Endothelial cell of umbilical vein (primary cell): ENCODE results near the gene GRK4.

Source experiments
- CTCF ChIP-seq, 2 donors: IDR thresholded peaks; 1 replicate in 1 of 2; 2 replicates in 1 of 2; pipeline ENCODE4 v1.5.1; 2011; ENCODE audit warnings: low read length in 2 of 2, mild to moderate bottlenecking in 2 of 2, moderate library complexity in 2 of 2, control low read depth in 1 of 2, inconsistent platforms in 1 of 2, low read depth in 1 of 2; ENCODE audit not compliant: insufficient read depth in 1 of 2; ENCODE audit errors: extremely low read depth in 1 of 2
- EZH2 ChIP-seq: IDR thresholded peaks from 2 replicates; pipeline ENCODE4 v1.6.1; 2012; ENCODE audit warnings: borderline replicate concordance, low read depth, mild to moderate bottlenecking, moderate library complexity, low read length, inconsistent platforms; ENCODE audit not compliant: severe bottlenecking
- MYC ChIP-seq: IDR thresholded peaks from one replicate; pipeline ENCODE4 v1.6.1; 2011; ENCODE audit warnings: mild to moderate bottlenecking, low read depth, low read length
- POLR2A ChIP-seq: IDR thresholded peaks from 2 replicates; pipeline ENCODE4 v1.6.1; 2012; ENCODE audit warnings: low read depth, mild to moderate bottlenecking, control low read depth, low read length
- POLR2AphosphoS5 ChIP-seq: IDR thresholded peaks from 2 replicates; pipeline ENCODE4 v1.6.1; 2012; ENCODE audit warnings: low read depth, mild to moderate bottlenecking, control low read depth, low read length, moderate library complexity; ENCODE audit not compliant: insufficient read depth

DNA sequence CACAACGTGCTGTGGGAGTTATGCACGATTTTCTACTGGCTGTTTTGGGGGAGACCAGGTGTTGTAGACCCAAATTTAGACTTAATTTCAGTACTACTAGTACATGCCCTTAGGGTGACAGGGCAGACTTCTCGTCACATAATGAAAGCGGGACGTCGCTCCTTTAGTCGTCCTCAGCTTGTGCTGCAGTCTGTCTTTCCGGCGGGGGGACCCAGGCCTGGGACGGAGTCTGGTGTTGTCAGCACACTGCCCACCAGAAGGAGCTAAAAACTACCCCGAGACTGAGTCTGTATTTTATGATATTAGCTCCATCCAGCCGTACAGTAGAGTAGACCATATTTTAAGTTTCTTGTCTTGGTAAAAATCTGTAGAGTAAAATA, 35.7 kb upstream of the GRK4 start:
- TF ChIP-seq CTCF (IDR thresholded peaks at IDR 0.05; ENCODE audit: extremely low read depth in 1 of 2, insufficient read depth in 1 of 2, low read depth in 1 of 2, low read length in 2 of 2) = no peak
- TF ChIP-seq POLR2A = no peak
- no peak for TF ChIP-seq POLR2AphosphoS5
- TF ChIP-seq MYC = no peak
- TF ChIP-seq EZH2 = no peak
